HG03066 (cell line): ENCODE measurements around the gene MYO3A.
"Not testable (repeated sequence)": the region's sequence is repeated elsewhere in the genome, so short reads cannot be mapped to it uniquely, and the experiment has no call there.

Source experiments
- ATAC-seq: cut with Tn5 transposase; IDR thresholded peaks from one replicate; pipeline ENCODE4 v1.9.1; 2021; ENCODE audit warnings: low read depth; ENCODE audit not compliant: unreplicated experiment

MYO3A gene

DNA sequence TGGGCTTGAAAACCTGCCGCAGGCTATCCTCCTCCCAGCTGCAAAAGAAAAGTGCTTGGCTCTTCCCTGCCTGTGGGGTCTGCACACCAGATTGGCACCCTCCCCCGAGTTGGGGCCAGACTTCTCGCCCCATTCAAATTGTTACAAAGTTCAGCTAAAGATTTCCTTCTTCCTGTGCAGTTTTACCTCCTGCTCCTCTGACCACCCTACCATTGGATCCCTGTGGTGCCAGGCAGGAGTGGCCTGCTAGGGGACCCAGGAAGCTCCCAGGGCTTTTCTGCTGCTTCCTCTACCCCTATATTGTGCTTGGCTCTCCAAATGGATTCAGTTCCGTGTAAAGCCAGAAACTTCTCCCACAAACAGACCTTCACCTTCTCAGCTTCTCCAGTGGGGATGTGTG is 147.4 kb downstream of the MYO3A start:
- no peak for ATAC-seq

DNA sequence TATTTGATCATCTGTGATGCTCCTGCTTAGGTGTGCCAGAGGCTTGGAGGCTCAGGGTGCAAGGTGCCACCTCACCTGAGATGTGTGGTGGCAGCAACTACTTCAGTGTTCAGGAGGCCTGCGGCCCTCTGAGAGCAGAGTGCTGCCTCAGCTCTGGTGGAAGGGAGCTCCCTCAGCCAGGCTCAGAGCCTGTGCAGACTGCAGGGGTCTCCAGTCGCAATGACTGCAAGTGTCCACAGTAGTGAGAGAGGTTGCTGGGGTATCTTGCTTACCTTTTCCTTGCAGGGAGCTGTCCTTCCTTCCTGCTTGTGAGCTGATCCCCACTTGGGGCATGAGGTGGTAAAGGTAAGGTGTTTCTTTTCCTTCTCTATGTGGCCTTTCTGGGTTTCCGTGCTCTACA is 151.5 kb downstream of the MYO3A start:
- ATAC-seq: no peak

DNA sequence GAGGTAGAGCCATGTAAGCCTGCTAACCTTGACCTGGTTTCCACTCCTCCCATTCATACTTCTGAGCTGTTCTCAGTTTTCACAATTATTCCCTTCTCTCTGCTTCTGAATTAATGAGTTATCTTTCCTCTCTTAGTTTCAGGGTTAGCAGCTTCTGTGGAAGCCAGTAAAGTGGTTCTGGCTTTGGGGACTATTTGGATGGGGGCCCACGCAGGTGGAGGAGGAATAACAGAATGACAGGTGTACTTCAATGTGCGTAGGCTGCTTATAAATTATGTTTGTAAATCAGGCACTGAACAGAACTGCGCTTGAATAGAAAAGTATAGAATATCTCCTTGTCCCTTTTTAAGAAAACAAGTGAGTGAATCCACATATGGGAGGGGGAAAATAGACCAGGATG is 153.6 kb downstream of the MYO3A start:
- ATAC-seq: no peak

DNA sequence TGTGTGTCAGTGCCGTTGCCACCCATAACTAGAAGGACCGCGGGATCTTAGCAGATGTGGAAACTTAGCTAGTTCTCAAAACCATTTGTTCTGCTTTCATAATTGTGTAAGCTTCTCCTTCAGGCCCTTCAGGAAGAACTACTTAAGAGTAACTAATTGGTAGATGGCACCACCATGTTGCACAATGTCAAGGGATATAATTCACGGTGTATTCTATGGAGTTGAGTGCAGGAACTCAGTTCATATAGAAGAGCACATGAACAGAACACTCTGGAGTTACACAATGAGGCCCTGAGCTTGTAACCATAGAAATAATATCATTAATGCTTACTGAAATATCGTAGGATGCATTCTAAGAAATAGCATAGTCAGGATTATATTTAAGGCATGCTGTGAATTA is 156.0 kb downstream of the MYO3A start:
- ATAC-seq: no peak

DNA sequence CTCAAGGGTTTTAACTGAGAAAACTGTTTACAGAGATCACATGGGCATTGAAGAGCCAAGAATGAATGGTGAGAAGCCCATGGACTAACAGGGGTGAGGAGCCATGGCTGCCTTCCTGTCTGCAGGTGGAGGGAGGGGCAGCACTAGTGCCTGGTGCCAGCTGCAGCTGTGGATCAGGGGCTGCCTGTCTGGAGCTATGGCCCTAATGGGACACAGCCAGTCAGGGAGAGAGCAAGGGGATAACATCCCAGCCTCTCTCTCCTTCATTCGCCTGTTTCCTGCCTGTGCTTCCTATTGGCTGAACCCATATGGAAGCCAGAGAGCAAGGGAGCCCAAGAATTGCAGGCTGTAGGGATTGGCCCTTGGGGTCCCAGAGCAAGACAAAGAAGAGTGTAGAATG is 156.7 kb downstream of the MYO3A start:
- ATAC-seq: no peak

DNA sequence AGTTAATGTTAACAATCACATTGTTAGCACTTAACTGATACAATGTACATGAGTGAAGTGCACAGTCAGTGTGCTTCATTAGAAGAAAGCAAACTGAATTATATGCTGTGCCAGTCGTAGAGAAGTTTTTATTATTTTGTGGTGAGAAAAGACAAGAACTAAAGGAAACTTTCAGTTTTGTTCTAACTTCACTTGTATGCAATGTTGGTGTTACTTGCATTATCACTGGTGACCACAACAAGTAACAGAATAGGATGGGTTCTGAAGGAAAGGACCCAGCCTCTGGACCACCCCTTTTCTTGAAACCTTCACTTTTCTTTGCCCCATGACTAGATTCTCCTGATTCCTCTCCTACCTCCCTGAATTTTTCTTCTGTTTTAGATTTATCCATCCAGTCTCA is 159.2 kb downstream of the MYO3A start:
- no peak for ATAC-seq

DNA sequence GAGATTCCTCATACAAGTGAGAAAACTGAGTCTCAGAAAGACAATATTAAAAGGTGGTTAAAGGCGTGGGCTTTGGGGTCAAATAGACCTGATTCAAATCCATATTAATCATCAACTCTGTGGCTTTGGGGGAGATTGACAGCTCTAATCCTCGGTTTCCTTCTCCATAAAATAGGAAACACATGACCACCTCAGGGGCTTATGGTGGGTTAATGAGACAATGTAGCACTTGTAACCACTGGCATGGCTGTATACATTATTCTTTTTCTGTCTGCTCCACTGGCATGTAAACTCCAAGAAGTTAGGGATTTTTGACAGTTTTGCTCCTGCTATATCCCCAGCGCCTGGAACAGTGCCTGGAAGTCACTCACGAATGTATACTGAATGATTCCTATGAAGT is 161.8 kb downstream of the MYO3A start:
- ATAC-seq: no peak

DNA sequence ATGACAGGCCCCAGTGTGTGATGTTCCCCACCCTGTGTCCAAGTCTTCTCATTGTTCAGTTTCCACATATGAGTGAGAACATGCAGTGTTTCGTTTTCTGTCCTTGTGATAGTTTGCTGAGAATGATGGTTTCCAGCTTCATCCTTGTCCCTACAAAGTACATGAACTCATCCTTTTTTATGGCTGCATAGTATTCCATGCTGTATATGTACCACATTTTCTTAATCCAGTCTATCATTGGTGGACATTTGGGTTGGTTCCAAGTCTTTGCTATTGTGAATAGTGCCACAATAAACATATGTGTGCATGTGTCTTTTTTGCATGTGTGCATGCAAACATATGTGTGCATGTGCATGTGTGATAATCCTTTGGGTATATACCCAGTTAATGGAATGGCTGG is 163.5 kb downstream of the MYO3A start:
- ATAC-seq: not testable (repeated sequence)

DNA sequence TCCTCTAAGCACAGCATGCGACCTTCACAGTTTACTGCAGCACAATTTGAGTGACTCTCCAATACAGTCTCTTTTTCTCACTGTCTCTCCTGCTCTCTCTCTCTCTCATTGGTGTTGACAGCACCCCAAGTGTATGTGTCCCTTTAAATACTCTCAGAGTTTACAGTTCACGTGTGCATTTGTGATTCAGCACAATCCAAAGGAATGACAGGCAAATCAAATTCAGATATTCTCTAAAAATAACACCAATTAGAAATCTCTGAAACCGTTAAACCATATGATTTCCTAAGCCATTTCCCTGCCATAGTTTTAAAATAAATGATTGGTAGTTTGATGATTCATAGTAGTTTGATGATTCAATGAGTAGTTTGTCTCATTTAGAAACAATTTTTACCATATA is 178.5 kb downstream of the MYO3A start:
- ATAC-seq: no peak

DNA sequence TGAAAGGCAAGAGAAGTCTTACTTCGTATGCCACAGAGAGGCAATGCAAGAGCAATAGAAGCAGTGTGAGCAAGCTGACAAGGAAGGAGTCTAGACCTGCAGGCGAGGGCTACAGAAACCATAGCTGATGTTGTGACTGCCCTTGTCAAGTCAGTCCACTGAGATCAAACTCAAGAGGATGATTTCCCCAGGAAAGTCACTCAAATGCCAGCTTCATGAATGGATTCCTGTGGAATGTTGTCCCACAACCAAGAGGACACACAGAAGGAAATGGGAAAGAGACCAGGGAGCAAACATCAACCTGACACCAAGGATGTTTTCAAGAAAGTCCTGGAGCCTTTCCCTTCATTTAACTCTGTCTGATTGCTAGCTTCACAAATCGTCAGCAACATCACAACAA is 204.6 kb downstream of the MYO3A start:
- ATAC-seq: no peak

DNA sequence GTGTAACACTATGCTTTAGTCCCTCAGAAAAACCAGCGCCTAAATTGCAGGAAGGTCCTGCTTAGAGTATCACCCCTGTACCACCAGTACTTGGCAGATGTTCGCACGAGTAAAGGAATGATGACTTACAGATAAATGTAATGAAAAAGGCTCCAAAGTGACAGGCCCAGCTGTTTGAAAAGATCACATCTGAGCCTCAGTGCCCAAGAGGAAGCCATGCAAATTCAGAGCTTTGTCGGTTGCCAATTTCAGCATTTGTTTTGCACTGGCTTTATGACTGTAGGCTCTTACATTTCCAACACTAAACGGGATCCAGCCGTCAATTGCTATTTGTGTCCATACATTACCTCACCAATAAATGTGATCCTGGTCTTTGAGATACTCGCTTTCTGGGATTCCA is 222.0 kb downstream of the MYO3A start:
- no peak for ATAC-seq

DNA sequence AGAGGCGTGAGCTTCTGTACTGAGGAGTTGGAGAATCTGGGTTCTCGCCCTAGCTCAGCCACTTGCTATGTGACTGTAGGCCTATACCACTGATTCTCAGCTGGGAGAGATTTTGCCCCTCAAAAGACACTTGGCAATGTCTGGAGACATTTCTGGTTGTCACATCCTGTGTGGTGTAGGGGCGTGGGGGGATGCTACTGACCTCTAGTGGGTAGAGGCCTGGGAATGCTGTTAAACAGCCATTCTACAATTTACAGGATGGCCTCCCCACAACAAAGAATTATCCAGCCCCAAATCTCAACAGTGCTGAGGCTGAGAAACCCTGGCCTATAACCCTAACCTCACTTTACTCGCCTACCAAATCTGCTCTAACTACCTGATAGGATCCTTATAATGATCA is 223.7 kb downstream of the MYO3A start:
- no peak for ATAC-seq

DNA sequence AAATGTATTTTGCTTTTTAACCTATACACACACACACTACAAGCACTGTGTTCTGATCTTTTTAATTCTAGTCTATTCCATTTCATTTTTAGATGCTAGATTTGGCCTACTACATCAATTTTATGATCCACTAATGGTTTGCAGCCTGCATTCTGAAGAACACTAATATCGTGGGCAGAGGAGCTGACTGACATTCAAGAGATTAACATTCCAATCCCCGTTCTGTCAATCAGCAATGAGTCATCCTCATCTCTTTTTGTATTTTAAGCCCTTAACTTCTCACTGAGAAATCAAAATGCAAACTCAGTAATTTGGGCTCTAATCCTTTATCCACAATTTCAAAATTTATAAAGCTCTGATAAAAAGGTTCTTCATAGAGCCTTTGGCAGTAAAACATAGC is 235.4 kb downstream of the MYO3A start:
- no peak for ATAC-seq

DNA sequence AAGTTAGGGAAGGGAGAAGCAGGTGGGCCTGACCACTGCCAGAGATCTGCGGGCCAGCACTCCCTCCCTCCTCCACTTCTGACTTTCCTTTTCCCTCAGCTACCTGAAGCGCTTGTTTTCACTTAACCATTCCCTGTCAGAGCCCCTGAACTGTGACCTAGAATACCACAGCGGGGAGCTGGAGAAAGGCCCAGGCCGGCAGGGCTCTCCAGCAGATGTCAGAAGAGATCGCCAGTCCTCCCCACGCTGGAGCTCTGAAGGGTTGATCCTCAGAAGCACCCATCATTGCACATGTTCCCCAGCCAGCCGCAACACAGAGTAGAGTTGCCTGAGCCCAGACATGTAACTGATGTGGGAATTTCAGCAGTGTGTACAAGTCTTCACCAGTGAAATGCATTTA is 238.1 kb downstream of the MYO3A start:
- ATAC-seq: no peak

DNA sequence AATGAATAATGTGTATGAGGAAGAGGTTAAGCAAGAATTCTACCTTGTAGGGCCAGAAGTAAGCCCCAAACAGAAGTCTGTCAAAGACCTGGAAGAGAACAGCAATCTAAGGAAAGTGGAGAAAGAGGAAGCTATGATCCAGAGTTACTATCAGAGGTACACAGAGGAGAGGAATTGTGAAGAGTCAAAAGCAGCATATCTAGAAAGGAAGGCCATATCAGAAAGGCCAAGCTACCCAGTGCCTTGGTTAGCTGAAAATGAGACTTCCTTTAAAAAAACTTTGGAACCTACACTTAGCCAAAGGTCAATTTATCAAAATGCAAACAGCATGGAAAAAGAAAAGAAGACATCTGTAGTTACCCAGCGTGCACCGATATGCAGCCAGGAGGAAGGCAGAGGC is 239.8 kb downstream of the MYO3A start:
- ATAC-seq: no peak

DNA sequence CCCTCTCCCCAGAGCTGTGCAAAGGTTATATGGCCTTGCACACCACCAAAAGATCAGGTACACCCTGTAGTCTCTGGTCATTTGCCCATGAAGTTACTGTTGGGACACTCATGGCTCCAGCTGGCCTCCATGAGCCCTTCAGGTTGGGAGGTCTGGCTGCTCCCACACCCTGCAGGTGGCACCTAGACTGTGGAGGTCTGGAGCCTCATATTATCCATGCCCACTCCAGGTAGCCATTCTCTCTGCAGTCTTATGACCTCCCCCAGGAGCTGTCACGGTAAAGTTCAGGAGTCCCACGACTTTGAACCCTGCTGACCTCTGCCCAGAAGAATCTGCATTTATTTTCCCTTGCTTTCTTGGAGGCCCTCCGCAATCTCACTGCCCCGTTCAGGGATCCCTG is 243.3 kb downstream of the MYO3A start:
- ATAC-seq: no peak

DNA sequence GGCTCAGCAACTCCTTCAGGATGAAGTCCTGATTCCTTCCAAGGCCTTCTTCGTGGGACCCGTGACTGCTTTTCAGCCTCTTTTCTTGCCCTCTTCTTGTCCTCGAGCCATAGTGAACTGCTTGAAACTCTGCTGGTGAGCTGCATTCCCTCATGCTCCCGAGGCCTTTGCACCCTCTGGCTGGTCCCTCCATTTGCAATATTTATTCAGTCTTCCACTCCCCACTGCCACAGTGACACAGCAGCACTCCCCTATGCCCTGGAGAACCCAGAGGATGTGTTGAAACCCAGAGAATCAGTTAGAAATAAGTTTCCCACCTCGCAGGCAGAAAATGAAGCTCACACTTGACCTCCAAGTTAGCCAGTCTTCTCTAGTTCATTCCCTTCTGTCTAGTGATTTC is 260.2 kb downstream of the MYO3A start:
- no peak for ATAC-seq

DNA sequence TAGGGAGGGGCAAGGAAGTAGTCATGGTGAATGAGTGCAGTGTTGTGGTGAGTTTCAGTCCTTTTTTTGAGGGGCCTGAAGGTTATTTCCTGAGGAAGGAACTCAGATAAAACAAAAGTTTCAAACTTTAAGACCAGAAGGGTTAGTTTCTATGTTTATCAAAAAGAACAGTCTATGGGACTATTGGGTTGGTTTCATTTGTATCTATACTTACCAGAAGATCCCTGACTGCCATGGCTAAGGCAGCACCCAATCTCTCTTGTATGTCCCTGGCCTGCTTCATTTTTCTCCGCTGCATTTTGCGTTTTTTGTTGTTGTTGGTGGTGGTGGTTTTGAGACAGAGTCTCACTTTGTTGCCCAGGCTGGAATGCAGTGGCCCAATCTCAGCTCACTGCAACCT is 263.2 kb downstream of the MYO3A start:
- no peak for ATAC-seq

DNA sequence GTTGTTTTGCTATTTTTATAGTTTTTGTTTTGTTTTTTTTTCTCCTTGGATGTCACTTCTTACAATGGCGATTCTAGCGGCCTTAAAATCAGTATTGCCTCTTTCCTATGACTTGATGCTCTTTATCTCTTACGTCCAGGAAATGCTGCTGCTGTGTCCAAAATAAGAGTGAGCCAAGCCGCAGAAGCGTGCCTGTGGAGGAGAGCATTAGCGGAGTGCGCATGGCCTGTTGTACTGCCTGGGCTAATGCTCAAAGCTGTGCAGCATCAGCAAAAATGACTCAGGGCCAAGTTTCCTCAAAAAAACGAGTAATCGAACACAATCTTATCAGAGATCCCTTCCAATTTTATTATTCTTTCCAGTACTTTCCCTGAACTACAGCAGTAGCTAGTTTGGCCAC is 264.1 kb downstream of the MYO3A start:
- ATAC-seq: no peak

DNA sequence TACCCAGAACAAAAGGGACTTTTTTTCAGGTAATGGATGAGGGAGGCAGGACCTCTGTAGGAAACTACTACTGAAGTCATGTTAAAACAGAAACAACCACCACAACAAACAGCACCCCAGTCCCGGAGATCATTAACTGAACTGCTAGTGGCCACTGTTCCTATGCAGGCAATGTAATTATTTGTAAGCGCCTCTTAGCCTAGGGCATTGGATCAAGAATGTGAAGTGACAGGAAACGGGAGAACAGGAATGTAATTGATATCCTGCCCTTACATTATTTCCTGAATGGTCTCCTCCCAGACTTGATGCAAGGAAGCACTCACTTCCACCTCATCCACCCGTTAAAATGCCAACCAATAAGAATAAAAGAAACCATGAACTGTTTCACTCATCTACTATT is 265.8 kb downstream of the MYO3A start:
- ATAC-seq: no peak

DNA sequence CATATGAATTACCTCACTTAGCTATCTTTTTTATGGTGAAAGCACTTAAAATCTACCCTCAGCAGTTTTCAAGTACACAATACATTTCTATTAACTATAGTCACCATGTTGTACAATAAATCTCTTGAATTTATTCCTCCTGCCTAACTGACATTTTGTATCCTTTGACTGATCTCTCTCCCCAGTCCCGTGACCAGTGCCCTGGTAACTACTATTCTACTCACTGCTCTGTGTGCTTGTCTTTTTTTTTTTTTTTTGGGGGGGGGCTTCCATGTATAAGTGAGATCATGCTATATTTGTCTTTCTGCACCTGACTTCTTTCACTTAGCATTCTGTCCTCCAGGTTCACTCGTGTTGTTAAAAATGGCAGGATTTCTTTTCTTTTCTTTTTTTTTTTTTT is 271.2 kb downstream of the MYO3A start:
- ATAC-seq: no peak

DNA sequence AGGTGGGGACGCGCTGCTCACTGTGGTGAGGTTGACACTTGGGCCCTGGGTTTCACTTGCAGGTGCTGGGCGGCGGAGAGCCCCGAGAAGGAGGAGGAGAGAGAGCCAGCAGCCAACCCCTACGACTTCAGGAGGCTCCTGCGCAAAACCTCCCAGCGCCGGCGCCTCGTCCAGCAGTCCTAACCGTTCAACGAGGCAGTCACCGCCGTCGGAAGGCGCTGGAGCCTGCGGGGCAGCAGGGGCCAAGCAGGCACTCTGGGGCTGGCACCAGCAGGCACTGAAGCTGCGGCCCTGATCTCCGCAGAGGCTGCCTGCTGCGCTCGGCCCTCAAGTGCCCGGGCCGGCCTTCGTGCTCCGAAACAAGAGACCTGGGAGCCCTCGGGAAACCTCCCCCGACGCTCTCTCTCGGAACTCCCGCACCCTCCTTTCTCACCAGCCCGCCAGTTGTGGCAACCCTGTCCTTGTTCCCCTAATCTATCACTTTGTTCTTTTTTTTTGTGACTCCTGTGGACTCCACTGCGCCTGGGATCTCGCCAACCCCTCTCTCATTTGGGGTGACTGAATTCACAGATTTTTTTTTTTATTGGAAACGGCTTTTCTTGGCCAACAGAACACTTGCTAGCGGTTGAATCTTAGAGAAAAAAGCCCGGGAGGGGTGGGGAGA is 277.9 kb downstream of the MYO3A start:
- ATAC-seq: no peak

DNA sequence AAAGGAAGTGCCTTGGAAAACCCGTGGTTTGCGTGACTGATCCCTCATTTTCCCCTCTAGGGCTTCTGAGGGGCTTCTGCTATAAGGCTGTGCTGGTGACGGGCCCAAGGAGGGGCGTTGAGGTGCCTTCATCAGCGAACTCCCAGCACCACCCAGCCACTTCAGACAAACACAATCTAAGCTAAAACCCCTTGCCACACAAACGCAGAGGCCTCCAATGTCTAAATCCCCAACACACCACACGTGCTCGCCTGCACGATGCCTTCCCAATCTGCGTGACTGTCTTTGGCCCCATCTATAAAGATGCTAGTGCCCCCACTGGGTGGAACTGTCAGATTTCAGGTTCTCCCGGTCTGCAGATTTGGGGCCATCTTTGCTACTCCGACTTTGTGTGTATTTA is 278.5 kb downstream of the MYO3A start:
- no peak for ATAC-seq
